ENCODE measurements around the gene CCDC142. TPM values are rescaled to one million over a fixed set of nuclear protein-coding genes. Genes with fewer than 3 reads are reported as not detected.

The CCDC142 gene
- total and polyA plus RNA-seq, 9 of the 15 experiments (the other 6 are each of a cell fraction or from before 2014, with no cell fraction given), result 0.55 to 11.7 (median 7.2) TPM

DNA sequence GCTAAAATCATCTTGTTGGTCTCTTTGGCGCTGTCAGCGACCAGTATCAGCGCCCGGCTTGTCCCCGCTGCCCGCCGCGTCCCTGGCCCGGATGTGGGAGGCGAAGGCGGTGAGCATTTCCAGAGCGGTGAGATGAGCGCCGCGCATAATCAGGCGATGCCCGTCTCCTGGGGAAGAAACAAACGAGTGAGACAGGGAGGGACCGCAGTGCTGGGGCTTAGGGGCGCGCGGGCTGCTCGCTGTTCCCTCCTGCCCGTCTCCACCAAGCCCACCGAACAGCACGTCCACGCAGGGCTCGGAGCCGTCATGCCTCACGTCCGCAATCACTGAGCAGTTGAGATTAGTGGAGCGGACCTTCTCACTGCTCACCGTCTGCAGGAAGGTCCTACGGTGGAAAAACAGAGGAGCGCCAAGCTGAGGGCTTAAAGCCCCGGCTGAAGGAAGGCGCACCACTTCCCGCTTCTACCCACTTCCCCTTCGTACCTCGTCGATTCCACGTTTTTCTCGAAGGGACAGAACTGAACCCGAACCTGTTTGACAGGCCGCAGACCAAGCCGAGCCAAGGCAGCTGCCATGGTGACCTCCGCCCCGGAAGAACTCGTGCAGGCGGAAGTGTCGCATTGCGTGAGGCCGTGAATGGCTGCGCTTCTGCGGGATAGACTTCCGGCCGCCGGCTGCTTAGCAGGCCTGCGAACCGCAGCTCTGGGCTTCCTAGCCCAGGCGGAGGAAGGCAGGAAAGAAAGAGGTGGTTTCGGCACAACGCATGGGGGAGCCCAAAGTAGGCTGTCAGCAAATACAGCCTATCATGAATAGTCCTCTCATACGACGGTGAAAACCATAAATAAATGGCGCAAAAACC is 10.5 kb downstream of the CCDC142 start, which contains the start of gene MRPL53 (continued):
- TF ChIP-seq, protein P1, sequence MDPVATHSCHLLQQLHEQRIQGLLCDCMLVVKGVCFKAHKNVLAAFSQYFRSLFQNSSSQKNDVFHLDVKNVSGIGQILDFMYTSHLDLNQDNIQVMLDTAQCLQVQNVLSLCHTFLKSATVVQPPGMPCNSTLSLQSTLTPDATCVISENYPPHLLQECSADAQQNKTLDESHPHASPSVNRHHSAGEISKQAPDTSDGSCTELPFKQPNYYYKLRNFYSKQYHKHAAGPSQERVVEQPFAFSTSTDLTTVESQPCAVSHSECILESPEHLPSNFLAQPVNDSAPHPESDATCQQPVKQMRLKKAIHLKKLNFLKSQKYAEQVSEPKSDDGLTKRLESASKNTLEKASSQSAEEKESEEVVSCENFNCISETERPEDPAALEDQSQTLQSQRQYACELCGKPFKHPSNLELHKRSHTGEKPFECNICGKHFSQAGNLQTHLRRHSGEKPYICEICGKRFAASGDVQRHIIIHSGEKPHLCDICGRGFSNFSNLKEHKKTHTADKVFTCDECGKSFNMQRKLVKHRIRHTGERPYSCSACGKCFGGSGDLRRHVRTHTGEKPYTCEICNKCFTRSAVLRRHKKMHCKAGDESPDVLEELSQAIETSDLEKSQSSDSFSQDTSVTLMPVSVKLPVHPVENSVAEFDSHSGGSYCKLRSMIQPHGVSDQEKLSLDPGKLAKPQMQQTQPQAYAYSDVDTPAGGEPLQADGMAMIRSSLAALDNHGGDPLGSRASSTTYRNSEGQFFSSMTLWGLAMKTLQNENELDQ (CRISPR knock-in tag; IDR thresholded peaks at IDR 0.05; ENCODE audit: borderline replicate concordance), result 0 out of 2 replicates have a peak, but pooled peaks have one; percentile 30
- TF ChIP-seq, protein P2, sequence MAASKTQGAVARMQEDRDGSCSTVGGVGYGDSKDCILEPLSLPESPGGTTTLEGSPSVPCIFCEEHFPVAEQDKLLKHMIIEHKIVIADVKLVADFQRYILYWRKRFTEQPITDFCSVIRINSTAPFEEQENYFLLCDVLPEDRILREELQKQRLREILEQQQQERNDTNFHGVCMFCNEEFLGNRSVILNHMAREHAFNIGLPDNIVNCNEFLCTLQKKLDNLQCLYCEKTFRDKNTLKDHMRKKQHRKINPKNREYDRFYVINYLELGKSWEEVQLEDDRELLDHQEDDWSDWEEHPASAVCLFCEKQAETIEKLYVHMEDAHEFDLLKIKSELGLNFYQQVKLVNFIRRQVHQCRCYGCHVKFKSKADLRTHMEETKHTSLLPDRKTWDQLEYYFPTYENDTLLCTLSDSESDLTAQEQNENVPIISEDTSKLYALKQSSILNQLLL (CRISPR knock-in tag; IDR thresholded peaks at IDR 0.05; ENCODE audit: borderline replicate concordance), result no peak
- TF ChIP-seq RBBP5 (IDR thresholded peaks at IDR 0.05; ENCODE audit: borderline replicate concordance, insufficient read depth, low read length, poor library complexity, severe bottlenecking) (peak; percentile 85), RBM15 (IDR thresholded peaks at IDR 0.05; ENCODE audit: insufficient read depth, low read length) (no peak), KAT8 (IDR thresholded peaks at IDR 0.05; ENCODE audit: low read depth) (no peak; the same call in 1 of the 2 replicates), ZNF217 (CRISPR knock-in tag; IDR thresholded peaks at IDR 0.05) (no peak), PHTF2 (CRISPR knock-in tag; IDR thresholded peaks at IDR 0.05) (peak; percentile 84), XRCC5 (IDR thresholded peaks at IDR 0.05; ENCODE audit: low read depth, low read length) (no peak; the same call in 1 of the 2 replicates), TRIM24 (IDR thresholded peaks at IDR 0.05) (peak in 1 of 2 experiments; percentile 60; a peak in 1 of 4 replicates), ZNF830 (CRISPR knock-in tag; IDR thresholded peaks at IDR 0.05) (no peak), HEY1 (CRISPR knock-in tag; IDR thresholded peaks at IDR 0.05; ENCODE audit: borderline replicate concordance) (peak; percentile 78; the same call in 1 of the 2 replicates), TAF1 (IDR thresholded peaks at IDR 0.05; ENCODE audit: control insufficient read depth, extremely low read depth, insufficient read depth, low read length, severe bottlenecking) (peak; percentile 90), RUNX1 (IDR thresholded peaks at IDR 0.05; ENCODE audit: low read depth) (no peak), GABPB2 (CRISPR knock-in tag; conservative IDR thresholded peaks at IDR 0.05) (peak; percentile 67; the same call in 1 of the 2 replicates), ZNF232 (CRISPR knock-in tag; IDR thresholded peaks at IDR 0.05) (no peak), CBX3 (IDR thresholded peaks at IDR 0.05; ENCODE audit: borderline replicate concordance in 1 of 2, low read length in 2 of 2) (peak in 1 of 2 experiments; percentile 84; a peak in 1 of 3 replicates)
- TF ChIP-seq, protein P3, sequence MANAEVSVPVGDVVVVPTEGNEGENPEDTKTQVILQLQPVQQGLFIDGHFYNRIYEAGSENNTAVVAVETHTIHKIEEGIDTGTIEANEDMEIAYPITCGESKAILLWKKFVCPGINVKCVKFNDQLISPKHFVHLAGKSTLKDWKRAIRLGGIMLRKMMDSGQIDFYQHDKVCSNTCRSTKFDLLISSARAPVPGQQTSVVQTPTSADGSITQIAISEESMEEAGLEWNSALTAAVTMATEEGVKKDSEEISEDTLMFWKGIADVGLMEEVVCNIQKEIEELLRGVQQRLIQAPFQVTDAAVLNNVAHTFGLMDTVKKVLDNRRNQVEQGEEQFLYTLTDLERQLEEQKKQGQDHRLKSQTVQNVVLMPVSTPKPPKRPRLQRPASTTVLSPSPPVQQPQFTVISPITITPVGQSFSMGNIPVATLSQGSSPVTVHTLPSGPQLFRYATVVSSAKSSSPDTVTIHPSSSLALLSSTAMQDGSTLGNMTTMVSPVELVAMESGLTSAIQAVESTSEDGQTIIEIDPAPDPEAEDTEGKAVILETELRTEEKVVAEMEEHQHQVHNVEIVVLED (CRISPR knock-in tag; IDR thresholded peaks at IDR 0.05), result peak; percentile 58; the same call in 1 of the 2 replicates
- TF ChIP-seq, protein P4, sequence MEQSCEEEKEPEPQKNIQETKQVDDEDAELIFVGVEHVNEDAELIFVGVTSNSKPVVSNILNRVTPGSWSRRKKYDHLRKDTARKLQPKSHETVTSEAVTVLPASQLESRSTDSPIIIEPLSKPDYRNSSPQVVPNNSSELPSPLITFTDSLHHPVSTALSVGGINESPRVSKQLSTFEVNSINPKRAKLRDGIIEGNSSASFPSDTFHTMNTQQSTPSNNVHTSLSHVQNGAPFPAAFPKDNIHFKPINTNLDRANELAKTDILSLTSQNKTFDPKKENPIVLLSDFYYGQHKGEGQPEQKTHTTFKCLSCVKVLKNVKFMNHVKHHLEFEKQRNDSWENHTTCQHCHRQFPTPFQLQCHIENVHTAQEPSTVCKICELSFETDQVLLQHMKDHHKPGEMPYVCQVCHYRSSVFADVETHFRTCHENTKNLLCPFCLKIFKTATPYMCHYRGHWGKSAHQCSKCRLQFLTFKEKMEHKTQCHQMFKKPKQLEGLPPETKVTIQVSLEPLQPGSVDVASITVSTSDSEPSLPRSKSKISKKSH (CRISPR knock-in tag; IDR thresholded peaks at IDR 0.05), result 0 out of 2 replicates have a peak, but pooled peaks have one; percentile 45

Measured in K562 (cell line).